GM12874 (cell line): ENCODE results near the gene TMEM119.

Experiments used
- CTCF ChIP-seq: IDR thresholded peaks from 2 replicates; pipeline ENCODE4 v1.5.1; 2011; ENCODE audit warnings: low read depth, mild to moderate bottlenecking, control low read depth, low read length, moderate library complexity; ENCODE audit not compliant: insufficient read depth

TMEM119 gene

DNA sequence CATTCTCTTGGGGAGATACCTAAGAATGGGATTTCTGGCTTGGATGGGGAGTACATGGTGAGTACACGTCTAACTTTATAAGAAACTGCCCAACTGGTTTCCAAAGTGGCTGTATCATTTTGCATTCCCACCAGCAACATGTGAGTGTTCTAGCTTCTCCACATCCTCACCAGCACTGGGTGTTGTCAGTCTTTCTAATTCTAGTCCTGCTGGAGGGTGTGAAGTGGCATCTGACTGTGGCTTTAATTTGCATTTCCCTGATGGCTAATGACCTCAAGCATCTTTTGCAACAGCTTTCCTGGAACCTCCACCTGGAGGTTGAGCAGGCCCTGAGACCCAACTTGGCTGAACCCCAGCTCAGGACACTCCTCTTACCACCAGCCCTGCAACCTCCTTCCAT is 18.0 kb upstream of the TMEM119 start:
- TF ChIP-seq CTCF, result no peak

GRCh38 chr12:108614639-108615038 is 16.8 kb upstream of the TMEM119 start:
- no peak for TF ChIP-seq CTCF

GRCh38 chr12:108614041-108614440 is 16.2 kb upstream of the TMEM119 start:
- TF ChIP-seq CTCF, result no peak

DNA sequence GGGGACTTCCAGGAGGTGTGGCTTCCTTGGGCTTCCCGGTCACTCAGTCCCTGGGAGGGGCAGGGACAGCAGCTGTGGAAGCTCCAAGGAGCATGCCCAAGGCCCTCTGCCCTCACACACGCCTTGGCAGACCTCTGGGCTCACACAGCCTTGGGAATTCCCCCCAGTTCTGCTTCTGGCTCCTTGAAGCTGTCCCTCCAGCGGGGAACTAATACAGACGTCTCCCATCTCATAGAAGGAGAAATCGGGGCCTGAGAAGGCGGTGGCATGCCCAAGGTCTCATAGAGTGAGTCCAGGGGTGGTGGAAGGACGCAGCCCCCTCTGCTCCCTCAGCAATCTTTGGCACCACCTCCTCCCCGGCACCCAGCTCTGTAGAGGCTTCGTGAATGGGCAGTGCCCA is 15.7 kb upstream of the TMEM119 start:
- no peak for TF ChIP-seq CTCF

- no peak for TF ChIP-seq CTCF
Observed at GRCh38 chr12:108612788-108613282, 15.0 kb upstream of the TMEM119 start.

- TF ChIP-seq CTCF, result peak; percentile 66
Observed at GRCh38 chr12:108611884-108612415, 14.1 kb upstream of the TMEM119 start.

- no peak for TF ChIP-seq CTCF
Observed at GRCh38 chr12:108610856-108611605, 13.1 kb upstream of the TMEM119 start.
